ENCODE data around the gene ASCC3.

ASCC3 gene

DNA sequence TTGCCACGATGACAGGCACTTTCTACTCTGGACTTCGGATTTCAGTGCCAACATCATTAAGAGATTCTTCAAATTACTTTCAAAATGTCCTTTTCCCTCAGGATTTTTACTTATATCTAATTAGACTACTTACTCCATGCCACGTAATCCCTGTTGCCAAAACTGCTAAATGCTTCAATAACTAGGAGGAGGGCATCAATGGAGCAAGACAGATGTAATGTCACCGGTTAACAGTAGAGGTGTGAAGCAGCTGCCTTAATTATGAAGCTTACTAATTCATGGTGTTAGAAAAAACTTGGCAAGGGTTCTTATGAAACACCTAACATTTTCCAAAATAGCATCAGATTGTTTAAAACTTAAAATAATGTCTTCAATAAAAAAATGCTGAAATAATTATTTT, 305.2 kb downstream of the ASCC3 start:
- DNase-seq (ENCODE audit: low spot score): no peak

DNA sequence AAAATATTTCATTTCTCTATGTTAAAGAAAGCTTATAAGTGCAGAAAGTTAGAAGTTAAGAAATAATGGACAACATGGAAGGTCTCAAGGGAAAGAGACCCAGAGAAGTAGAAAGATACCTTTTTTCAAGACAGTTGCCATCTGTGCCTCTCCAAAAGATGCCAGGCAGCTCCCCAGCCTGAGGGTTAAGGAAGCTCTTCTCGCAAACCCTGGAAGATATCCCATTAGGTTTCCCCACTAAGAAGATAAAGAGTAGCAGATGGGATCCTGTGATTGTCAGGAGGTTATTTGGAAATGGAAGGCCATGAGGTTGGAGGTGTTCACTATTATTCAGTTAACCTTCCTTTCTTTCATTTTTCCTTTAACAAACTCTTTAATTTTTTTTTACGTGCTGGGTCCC, 306.3 kb downstream of the ASCC3 start:
- DNase-seq (ENCODE audit: low spot score): no peak

DNA sequence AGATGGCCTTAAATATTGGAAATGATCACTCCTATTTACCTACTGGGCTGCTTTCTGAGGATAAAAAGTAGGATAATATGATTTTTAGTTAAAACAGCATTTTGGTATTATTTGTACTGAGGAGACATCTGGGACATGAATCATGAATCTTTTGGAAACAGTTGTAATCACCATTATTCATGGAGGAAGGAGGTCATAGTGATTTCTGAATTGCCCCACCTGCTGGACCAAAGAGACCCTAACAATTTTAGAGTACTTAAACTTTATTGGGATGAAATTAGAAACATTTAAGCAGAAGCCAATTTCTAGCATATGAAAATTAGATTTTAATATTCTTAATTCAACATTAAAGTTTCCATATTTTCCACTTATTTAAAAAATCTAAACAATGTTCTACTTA, 308.0 kb downstream of the ASCC3 start:
- DNase-seq (ENCODE audit: low spot score): peak; percentile 34

DNA sequence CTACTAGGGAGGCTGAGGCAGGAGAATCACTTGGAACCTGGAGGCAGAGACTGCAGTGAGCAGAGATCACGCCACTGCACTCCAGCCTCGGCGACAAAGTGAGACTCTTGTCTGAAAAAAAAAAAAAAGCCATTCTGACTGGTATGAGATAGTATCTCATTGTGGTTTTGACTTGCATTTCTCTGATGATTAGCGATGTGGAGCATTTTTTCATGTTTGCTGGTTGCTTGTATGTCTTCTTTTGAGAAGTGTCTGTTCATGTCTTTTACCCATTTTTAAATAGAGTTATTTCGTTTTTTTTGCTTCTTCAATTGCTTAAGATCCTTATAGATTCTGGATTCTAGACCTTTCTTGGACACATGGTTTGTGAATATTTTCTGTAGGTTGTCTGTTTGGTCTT, 312.9 kb downstream of the ASCC3 start:
- no peak for DNase-seq (ENCODE audit: low spot score)

DNA sequence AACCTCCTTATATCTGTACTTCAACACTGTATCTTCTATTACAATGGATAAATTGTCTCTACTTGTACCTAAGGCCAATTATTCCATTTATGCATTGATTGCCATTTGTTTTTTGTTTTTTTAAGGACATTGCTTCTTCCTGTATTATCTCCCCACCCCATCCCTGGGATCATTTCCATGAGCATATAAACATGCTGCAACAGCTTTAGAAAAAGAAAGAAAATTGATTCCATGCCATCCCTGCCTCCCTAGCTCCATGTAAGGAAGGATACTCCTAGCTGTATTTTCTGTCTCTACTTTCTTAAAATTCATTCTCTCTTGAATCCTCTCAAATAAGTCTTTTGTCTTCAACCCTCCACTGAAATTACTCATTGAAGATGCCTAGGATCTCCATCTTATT, 314.6 kb downstream of the ASCC3 start:
- DNase-seq (ENCODE audit: low spot score): no peak

DNA sequence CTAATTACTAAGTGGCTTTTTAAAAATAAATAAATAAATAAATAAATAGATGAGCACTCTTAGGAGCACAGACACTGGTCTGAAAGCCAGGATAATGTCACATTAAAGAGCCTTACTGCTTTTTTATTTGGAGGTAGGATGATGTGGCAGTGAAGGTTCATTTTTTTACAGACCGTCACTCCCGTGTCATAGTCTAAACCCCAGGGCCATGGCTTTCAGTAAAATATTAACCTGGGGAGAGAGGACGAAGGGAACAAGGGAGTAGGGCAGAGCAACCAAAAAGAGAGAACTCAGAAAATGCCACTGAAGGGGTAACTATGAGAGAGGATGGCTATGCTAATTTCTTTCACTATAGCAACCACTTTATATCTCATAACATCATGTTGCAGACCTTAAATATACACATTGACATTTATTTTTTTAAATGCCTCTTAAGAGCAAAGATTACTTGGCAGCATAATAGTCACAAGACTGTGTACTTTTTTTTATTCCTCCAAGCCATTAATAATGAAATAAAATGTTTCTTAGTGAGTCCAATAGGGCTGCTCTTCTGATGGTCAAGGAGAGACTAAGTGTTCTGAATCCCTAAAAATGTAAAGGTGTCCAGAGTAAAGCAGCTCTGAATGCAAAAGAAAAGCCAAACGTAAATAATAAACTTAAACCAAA, 315.6 kb downstream of the ASCC3 start:
- DNase-seq (ENCODE audit: low spot score): no peak

DNA sequence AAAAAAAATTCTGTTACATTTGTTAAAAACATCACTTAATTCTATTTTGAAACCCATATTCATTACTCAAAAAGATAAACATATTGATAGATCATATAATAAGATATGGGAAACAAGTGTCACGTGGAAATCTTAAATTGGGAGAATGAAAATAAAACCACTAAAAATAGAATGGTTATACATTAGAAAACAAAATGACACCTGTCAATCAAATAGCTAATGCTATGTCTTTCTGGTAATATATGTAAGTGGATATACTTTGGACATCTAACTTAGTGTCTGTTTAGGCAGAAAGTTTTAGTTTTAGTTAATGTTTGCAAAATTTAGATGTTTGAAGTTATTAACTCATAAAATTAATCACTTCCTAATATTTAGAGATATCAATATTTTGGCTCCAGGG, 321.3 kb downstream of the ASCC3 start:
- DNase-seq (ENCODE audit: low spot score): no peak

DNA sequence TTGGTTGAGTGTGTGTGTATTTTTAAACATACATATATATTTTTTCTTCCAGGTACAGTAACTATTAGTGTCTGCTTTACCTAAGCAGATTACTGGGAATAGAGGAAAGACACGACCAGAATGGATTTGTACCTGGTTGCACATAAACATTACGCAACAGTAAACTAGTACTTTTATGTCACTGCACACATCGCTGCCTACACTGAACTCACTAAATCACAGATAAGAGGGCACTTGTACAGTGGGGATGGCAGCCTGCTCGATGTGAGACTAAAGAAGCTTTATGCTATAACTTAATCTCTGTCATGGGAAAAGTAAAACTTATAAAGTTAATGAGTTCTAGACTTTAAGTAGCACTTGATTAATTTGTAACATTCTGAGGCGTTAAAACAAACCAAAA, 326.9 kb downstream of the ASCC3 start:
- DNase-seq (ENCODE audit: low spot score): no peak

DNA sequence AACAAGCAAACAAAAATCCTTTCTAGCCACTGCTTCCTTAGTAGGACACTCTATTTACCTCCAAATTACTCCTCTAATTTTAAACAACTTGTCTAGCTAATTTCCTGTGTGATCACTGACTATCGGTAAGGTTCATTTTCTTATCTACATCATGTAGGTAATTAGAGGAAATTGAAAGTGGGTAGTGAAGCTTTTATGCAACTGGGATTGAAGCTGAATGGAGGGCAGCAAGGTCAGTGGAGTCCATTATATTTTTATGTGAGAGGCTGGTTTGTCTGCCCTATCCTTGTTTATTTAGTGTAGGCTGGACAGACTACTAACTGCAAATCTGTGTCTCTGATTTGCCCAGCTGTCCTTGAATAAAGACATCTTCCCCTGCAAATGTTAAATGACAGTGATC, 327.9 kb downstream of the ASCC3 start:
- no peak for DNase-seq (ENCODE audit: low spot score)

DNA sequence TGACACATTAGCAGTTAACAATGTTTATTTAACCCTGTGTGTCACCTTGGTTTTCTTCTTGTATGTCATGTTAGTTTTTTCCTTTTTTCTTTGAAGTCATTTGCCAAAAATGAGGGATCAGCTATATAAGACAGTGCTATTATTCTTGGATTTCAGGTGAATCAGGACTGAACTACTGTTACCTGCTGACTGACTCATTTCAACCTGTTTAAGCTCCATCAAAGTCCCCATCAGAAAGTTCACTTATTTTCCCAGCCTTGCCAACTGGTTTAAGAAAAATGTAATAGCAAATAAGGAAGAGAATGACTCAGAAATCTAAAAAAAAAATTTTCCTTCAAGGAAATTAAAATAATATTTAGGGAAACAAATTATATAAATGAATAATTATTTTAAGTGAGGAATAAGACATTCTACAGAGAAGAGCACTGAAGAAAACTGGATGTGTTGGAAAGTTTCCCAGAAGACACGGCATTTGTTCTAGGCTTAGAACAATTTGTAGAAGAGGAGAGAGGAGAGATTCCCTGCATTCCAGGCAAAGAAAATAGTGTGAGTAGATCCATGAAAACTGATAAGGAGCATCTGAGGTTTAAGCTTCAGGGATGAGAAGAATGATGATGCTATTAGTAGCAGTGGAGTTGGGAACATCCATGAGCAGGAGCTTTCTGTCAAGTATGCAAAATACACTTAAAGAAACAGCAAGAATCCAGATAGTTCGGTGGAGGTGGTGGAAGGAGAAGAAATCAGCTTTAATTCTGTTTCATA, 331.5 kb downstream of the ASCC3 start:
- DNase-seq (ENCODE audit: low spot score): peak; percentile 35

DNA sequence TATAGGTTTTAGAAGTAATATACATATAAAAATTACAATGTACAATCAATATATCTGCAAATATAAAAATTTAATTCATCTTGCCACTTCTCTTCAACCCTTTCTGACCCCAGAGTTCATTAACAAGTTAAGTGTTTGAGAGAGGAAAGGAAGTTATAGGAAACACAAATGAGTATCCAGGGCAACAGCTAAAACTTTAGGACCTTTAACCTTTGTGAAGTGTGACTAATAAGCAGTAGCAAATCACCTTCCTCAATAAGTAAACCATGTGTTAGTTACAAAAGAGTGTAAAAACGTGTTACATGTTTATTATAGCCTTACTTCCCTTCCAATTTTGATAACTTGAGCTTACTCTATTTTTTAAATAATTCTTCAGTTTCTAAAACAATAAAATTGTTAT, 343.0 kb downstream of the ASCC3 start:
- no peak for DNase-seq (ENCODE audit: low spot score)

DNA sequence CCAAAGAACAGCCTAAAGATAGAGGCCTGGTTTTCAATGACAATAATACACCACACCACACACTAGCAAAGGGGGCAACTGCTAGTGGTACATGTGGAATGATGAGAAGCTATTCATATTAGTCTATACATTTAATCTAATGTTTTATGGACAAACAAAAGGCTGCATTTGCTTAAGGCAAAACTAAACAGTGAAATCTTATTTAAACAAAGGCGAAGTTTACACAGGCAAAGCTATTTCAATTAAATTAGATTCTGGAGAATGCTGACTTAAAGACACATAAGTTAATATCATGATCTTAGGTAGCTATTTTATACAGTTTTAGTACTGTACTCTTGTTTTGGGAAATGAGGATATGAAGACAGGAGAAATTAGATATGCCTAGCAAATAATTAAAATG, 362.5 kb downstream of the ASCC3 start:
- DNase-seq (ENCODE audit: low spot score): no peak

DNA sequence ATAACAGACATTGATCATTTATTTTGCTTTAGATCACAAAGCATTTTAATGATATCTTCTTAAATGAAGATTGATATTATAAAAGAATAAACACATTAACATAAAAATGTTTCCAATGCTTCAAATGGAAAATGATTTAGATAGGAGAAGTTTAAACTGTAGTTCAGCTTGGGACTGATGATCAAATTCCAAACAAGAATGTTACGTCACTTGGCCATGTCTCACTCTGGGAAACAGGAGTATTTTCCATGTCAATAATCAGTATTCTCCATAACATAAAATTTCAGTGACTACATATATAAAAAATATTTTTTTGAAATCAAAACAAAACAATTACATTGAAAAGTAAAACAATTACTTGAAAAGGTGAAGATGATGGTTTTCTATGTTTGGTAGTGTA, 363.5 kb downstream of the ASCC3 start:
- DNase-seq (ENCODE audit: low spot score): no peak

DNA sequence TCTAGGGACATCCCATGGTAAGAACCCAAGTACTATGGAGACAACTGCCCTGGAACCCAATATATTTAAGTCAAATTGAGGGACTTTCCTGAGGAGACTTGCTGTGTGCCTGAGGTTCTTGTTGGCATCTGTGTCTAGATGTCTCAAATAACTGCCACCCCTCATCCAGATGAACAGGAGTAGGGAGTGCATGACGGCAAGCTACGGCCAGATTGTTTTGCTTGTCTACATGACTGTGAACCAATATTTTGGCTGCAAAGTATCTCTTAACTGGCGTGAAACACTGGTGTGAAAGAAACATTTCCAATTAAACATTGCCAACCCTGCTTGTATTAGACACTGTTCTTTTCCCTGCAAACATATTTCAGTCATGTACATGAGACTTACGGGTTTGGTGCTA, 364.0 kb downstream of the ASCC3 start:
- no peak for DNase-seq (ENCODE audit: low spot score)

DNA sequence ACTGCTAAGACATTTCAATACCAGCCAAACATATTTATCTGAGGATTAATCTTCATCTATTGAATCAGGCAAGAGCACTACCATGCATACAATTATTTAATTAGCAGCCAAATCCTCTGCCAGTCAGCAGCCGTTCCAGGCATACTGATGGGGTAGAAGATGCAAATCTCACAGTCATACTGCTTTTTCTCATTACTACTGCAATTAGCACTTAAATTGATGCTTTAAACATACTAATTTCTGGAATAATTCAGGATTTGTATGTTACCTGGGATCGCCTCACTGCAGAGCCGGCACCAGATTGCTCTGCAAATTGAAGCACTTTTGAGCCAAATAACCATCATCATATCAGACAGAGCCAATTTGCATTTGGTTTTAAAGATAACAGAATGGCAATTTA, 366.5 kb downstream of the ASCC3 start:
- DNase-seq (ENCODE audit: low spot score): no peak

DNA sequence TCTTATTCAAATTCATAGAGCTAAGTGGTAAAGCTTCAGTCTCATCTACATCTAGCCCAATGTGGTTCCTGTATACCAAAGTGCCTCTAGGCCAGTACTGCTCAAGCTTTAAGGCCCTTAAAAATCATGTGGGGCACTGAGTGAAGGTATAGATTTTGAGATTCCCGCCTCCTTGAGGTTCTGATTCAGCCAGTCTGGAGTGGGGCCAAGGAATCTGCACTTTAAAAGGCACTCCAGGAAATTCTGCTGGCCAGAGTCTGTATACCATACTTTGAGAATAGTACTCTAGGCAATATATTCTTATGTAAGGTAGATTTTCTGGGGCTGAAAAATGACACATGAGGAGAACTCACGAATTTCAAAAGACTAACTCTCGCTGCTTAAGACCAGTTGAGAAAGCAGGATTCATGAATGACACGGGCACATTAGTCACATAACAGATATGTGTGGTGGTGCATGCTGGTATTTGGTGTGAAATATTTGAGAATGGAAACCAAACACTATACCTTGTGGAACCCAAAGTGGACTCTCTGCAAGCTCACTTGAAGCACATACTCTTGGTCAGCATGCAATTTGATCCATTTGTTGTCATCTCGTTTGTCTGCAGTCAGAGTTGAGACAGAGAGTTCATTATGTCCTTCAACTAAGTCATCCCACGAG, 368.8 kb downstream of the ASCC3 start:
- DNase-seq (ENCODE audit: low spot score): no peak

DNA sequence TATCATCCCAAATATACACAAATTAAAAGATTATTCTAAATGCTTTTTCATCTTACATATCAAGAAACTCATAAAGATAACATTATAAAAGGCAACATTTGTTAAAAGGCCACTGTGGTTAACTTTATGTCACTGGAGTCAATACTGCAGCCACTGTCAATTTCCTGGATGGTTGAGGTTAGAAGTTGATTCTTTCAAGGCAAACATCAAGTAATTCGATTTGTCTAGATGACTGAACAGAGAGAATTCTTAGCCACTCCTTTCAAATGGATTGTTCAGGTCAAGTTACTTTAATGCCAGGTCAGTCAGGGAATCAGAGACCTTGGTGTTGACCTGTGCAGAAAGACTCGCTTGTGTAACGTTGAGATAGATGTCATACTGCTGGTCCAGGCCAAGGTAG, 372.0 kb downstream of the ASCC3 start:
- DNase-seq (ENCODE audit: low spot score): no peak

DNA sequence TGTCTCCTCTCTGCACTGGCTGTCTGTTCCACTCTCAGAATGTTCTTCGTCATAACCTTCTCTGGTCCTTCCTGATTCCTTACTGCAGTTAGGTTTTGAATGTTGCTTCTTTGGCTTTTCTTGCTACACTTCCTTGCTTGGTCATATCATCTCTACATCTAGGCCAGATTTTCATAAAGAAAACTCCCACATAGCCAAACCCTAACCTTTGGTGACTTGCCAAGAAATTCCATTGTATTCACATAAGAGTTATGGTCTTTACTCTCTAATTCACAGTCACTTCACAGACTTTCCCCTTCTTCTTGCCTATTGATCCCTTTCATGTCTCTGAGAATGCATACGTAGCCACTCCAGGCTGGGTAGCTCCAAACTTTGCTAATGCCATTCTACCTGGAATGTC, 374.5 kb downstream of the ASCC3 start:
- DNase-seq (ENCODE audit: low spot score): no peak

DNA sequence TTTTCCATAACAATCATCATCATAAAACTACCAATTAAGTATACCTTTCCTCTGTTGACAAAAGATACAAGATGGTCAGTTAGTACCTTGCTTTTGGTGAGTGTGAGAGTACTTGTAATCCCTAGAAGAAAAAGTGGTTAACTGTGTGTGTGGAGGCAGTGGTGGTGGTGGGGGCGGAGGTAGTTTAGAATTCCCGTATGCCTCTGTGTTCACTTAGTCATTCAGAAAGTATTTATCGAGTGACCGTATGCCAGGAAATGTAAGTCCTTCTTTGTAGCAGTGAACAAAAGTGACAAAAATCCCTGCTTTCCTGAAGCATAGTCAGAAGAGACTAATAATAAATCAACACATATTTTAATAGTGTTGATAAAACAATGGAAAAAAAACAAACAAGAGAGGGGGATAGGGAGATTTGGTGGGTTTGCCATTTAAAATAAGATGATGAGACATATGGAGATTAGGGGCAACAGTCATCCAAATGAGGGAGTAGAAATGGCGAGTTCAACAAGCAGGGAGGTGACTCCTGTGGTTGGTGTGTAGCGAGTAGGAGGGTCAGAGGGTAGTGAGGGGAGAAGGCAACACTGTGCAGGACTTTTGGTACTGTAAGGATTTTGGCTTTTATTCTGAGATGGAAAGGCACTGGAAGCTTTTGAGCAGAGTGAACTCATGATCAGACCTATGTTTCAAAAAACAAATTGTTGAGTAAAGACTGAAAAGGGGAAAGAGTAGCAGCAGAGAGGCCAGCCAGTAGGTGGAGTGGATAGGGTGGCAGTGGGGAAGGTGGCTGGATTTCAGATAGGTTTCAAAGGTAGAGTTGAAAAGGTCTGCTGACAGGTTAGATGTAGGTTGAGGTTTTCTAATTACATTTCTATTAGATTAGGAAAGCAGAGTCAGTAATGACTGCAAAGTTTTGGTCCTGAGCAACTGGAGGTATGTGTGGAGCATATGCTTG, 376.1 kb downstream of the ASCC3 start:
- peak; percentile 73 for DNase-seq (ENCODE audit: low spot score)

DNA sequence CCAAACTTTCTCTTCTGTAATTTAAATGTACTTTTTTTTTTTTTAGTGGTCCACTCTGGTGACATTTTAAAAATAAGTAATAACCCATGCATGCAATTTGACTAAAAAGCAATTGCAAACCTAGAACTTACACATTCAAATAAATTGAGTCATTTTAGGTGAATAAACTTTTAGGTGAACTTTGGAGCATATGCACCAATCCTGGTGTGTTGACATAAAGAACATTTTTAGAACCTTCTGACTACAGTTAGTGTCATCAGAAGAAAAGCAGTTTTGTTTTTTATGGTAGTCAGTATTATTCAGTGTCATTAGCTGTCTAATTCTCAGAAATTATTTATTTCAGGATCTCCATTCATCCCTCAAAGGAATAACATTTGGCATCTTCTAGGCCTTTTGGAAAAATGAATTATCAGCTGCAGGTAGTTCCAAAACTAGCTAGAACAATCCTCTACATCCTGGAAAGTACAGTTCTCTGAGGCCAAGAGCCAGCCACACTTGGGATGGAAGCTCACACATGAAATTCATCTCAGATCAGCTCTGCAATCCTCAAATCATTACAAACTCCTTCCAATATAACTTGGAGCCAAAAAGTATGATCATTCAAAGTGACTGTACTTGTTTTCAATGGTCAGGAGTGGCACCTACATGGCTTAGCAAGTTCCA, 378.0 kb downstream of the ASCC3 start:
- no peak for DNase-seq (ENCODE audit: low spot score)

DNA sequence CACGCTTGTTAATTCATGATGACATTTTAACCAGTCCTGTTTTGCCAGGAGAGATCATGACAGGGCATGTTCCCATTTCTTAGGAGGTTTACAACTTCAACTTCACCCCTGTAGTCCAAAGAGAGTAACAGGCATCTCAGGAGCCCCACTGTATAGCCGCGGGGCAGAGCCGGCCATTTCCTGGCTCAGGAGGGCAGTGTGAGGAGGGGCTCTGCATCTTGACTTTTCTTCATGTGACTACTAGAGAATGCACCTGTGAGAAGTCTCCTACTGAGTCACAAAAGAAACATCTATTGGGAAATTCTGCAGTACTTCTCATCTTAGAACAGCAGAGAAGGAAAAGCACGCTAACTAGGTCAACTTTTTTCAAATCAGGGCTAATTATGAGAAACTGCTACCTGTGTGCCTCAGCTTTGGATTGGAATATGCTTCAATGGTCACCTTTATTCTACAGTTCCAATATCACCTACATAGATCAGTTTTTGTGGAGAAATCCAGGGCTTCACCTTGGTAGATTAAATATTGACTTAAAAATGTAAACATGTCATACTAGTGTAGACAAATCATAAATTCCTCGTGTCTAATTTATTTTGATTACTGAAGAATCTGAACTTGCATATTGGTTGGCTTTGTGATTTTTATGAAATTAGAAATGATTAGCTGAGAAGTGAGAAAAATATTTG, 387.8 kb downstream of the ASCC3 start:
- DNase-seq (ENCODE audit: low spot score): no peak
